ENCODE measurements around the gene GNA15.
"Not testable (repeated sequence)": the region's sequence is repeated elsewhere in the genome, so short reads cannot be mapped to it uniquely, and the experiment has no call there.

The GNA15 gene

DNA sequence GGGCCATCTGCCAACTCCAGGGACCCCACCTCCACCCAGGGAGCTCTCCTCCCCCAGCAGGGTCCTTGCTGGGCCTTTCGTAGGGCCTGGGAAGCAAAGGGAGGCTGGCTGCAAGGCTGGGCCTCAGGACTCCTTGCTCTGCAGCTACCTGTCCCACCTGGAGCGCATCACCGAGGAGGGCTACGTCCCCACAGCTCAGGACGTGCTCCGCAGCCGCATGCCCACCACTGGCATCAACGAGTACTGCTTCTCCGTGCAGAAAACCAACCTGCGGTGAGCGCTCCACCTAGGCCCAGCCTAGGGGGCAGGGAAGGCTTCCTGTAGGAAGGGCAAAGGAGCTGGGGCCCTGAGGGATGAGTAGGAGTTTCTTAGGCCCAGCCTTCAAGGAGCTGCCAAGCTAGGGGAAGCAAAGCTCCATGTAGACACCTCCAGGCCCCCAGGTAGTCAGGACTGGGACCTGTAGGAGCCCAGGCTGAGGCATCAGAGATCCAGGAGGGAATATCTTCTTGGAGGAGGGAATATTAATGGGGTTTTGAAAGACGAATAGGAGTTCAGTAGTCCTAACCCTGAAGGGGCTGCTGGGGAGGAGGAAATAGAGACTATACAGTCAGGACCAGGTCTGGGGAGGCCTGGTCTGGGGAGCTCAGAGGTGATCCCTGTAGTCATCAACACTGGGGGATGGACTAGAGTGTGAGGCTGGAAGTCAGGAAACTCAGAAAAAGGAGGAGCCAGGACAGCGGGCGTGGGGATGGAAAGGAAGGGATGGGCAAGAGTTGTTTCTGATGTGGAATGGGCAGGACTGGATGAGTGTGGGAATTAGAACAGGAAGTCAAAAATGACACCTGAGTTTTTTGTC lies 16.0 kb downstream of the GNA15 start:
- no peak for DNase-seq

DNA sequence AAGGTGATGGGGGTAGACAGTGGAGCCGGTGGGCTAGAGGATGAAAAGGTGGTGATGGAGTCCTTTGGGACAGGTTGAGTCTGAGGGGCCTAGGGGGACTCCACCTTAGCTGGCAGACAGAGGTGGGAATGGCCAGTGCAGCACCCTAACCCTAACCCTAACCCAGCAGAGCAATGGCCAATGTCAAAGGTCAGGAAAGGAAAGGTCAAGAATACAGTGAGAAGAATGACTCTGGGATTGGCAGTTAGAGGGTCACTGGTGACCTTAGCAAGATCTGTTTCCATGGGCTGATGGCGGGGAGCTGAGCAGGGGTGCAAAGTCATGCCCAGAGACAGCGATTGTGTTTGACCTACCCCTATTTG lies 16.6 kb downstream of the GNA15 start:
- DNase-seq, result no peak

DNA sequence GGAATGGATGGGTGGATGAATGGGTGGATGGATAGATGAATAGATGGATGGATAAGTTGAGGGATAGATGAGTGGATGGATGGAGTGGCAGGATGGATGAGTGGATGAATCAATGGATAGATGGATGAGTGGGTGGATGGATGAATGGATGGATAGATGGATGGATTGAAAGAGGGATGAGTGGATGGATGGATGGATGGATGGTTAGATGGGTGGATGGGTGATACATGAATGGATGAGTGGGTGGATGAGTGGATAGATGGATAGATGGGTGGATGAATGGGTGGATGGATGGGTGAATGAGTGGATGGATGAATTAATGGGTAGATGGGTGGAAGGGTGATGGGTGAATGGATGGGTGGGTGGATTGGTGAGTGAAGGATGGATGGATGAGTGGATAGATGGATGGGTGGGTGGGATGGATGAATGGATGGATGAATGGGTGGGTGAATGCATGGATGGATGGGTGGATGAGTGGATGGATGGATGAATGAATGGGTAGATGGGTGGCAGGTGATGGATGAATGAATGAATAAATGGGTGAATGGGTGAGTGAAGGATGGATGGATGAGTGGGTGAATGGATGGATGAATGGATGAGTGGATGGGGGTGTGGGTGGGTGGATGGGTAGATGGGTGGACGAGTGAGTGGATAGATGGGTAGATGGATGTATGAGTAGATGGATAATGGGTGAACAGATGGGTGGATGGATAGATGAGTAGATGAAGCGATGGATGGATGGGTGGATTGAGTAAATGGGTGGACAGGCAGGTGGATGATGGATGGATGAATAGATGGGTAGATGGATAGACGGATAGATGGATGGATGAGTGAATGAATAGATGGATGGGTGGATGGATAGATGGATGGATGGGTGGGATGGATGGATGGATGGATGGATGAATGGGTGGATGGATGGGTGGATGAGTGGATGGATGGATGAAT lies 17.7 kb downstream of the GNA15 start:
- no peak for DNase-seq

DNA sequence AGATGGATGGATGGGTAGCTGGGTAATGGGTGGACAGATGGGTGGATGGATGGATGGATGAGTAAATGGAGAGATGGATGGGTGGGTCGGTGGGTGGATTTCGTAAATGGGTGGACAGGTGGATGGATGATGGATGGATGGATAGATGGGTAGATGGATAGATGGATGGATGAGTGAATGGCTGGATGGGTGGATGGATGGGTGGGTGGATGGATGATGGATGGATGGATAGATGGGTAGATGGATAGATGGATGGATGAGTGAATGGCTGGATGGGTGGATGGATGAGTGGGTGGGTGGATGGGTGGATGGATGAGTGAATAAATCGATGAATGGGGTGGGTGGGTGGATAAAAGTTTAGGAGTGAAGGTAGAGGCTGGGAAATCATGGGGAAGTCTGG lies 18.6 kb downstream of the GNA15 start:
- DNase-seq, result not testable (repeated sequence)

DNA sequence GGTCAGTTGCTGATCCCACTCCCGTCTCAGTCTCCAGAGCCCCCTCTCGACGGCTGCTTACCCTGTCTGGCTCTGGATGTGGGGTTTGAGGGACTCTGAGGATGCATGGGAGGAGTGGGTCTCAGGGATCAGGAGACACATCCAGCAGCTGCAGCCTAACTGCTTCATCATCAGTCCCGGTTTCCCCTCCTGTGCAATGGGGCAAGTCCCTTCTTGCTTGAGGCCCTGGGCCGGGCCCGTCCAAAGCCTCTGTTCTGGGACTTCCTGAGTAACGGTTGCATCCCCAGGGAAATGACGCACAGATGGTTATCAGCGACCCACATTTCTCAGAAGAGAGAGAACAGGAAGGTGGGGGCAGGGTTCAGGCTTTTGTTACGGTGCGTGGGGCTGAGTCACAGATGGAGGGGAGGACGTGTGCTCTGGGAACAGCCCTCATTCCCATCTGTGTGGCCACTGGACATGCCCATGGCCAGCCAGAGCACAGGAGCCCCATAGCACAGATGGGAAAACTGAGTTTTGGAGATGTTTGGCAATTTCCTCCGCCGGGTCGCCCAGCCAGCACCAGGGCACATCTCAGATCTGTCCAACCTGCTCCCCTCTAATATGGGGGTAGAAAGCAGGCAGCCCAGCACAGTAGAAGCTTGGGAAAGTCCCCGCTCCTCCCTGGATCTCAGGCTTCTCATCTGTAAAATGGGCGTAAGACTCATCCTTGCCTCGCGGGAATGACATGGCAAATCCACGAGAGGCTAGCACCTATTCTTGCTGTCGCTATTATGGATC lies 19.3 kb downstream of the GNA15 start:
- DNase-seq, result peak; percentile 21

DNA sequence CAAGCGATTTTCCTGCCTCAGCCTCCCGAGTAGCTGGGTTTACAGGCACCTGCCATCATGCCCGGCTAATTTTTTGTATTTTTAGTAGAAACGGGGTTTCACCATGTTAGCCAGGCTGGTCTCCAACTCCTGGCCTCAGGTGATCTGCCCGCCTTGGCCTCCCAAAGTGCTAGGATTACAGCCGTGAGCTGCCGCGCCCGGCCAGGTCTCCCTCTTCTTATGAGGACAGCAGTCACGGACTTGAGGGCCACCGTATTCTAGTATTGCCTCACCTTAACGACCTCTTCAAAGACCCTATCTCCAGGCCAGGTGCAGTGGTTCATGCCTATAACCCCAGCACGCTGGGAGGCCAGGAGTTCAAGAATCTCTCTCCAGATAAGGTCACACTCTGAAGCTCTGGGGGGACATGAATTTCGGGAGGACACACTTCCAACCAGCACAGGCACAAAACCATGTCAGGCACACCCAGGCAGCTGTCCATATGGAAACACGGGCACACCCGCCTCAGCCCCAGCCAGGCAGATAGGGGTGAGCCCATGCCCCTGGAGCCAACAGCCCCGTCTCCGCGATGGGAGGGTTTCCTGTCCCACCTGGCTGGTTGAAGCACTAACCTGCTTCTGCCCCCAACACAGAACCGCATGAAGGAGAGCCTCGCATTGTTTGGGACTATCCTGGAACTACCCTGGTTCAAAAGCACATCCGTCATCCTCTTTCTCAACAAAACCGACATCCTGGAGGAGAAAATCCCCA lies 21.4 kb downstream of the GNA15 start:
- DNase-seq, result no peak

DNA sequence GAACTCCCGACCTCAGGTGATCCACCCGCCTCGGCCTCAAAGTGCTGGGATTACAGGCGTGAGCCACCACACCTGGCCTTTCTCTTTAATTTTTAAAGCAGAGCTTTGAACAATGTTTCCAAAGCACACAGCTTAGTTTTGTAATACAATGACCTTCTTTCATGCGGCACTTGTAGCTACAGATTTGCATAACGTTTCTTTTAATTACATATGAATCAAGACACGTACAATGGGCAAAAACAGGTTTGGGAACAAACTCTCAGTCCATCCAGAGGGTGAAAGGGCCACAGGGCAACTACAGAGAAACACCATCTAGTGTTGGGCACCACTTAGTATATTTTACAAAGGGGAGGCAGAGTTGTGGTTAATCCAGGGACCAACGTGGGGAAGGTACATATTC lies 23.7 kb downstream of the GNA15 start:
- DNase-seq, result no peak

DNA sequence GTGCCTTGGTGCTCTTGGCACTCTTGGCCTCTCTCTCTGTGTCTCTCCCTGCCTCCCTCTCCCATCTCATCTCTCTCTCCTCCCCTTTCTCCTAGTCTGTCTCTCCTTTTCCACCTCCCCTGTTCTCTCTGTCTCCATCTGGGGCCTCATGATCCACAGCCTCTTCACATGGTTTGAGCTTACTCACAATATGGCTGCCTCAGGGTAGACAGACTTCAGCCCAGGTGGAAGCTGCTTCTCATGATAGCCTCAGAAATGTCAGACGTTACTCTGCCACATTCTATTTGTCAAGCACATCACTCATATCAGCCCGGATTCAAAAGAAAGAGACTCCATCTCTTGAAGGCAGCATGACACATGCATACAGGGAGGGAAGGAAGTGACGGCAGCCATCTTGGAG lies 24.4 kb downstream of the GNA15 start:
- no peak for DNase-seq

DNA sequence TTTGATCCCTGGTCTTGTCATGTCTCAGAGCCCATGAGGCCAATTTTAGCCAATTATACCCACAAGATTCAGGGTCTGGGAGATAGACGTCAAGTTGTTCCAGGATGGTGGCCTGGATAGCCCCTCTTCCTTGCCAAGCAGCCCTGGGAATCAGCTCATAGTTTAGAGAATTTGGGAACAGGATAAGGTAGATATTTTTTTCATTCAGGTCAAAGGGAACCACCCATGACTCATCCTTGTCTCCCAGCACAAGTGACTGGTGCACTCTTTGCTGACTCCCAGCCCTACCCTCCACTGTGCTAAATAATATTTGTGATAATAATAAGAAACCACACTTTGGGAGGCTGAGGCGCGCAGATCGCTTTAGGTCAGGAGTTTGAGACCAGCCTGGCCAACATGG lies 25.6 kb downstream of the GNA15 start:
- no peak for DNase-seq

DNA sequence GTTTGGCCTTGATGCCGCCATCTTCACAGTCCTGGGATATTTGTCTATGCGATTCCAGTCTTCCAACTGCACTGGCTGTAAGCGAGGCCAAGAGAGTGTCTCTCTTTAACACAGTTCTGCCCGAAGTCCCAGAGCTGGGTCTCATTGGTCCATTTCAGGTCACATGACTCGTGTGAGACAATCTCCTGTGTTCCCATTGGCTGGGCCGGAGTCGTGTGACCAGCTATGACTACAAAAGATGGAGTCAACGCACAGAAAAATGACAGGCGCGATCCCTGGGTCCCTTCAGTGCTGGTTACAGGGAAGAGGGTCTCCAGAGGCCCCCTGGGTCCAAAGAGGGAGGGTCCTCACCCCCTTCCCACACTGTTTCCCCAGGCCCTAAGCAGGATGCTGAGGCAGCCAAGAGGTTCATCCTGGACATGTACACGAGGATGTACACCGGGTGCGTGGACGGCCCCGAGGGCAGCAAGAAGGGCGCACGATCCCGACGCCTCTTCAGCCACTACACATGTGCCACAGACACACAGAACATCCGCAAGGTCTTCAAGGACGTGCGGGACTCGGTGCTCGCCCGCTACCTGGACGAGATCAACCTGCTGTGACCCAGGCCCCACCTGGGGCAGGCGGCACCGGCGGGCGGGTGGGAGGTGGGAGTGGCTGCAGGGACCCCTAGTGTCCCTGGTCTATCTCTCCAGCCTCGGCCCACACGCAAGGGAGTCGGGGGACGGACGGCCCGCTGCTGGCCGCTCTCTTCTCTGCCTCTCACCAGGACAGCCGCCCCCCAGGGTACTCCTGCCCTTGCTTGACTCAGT lies 26.8 kb downstream of the GNA15 start:
- no peak for DNase-seq

DNA sequence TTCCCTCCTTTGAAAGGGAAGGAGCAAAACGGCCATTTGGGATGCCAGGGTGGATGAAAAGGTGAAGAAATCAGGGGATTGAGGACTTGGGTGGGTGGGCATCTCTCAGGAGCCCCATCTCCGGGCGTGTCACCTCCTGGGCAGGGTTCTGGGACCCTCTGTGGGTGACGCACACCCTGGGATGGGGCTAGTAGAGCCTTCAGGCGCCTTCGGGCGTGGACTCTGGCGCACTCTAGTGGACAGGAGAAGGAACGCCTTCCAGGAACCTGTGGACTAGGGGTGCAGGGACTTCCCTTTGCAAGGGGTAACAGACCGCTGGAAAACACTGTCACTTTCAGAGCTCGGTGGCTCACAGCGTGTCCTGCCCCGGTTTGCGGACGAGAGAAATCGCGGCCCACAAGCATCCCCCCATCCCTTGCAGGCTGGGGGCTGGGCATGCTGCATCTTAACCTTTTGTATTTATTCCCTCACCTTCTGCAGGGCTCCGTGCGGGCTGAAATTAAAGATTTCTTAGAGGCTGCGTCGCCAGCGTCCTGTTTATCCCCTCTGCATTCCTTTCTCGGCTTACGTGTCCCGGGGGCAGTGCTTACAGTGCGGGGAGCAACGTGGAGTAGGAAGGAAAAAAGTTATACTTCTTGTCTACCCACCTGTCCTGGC lies 27.5 kb downstream of the GNA15 start:
- DNase-seq, result peak; percentile 55

DNA sequence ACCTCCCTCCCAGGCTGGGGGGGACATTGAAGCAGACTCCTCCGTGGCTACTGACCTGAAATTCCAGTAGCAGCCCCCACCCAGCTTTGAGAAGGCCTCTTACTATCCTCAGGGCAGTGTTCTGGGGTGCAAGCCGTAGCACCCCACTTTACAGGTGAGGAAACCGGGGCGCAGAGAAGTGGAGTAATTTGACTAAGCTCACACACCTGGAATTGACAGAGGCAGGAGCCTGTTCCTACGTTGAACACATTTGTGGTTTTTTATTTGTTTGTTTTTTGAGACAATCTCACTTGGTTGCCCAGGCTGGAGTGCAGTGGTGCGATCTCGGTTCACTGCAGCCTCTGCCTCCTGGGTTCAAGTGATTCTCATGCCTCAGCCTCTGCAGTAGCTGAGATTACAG lies 28.1 kb downstream of the GNA15 start:
- DNase-seq, result no peak

DNA sequence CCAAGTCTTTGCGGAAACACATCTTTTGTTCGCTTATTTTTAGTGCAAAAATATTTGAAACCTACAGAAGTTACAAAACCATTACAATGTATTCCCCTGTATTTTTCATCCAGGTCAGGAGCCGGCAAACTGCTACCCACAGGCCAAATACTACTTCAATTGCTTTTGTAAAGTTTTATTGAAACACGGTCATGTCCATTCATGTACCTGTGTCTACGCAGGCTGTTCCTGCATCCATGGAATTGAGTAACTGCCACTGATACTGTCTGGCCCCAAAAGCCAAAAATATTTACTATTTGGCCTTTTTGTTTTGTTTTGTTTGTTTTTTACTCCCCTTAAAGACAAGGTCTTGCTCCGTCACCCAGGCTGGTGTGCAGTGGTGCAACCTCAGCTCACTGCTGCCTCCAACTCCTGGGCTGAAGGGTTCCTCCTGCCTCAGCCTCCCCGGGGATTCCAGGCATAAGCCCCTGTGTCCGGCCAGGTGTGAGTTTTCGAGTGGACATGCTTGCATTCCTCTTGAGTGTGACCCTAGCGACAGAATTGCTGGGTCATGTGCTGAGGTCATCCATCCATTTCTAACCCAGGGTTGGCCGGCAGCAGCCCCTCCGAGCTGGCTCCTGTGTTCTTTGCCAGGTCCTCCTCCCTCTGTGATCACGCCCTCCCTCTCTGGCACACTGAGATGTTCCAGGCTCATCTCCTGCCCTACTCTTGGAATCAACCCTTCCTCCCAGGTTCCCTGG lies 31.9 kb downstream of the GNA15 start:
- no peak for DNase-seq

DNA sequence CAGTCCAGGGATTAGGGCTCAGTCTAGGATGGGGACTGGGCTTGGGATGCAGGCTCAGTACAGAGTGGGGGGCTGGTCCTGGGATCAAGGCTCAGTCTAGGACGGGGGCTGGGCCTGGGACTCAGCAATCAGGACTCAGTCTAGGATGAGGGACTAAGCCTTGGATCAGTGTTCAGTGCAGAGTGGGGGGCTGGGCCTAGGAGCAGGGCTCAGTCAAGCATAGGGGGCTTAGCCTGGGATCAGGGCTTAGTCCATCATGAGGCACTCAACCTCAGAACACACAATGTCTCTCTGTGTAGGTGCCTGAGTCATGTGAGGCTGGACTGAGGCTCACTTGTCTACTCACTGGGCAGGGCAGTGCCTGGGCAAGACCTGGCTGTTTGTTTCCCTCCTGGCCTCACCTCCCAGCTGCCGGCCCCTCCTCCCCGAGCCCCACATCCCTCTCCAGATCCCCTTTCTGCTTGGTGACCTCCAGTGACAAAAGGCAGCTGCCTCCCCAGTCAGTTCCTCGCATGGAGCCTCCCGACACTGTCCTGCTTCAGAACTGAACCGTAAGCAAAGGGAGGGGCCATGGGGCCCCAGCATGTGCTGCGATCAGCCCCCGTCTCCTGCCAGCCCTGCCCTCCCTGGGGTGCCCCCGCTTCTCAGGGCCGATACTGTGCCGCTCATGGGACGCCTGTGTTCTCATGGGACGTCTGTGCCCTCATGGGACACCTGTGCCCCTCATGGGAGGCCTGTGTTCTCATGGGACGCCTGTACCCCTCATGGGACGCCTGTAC lies 36.2 kb downstream of the GNA15 start:
- DNase-seq, result no peak

DNA sequence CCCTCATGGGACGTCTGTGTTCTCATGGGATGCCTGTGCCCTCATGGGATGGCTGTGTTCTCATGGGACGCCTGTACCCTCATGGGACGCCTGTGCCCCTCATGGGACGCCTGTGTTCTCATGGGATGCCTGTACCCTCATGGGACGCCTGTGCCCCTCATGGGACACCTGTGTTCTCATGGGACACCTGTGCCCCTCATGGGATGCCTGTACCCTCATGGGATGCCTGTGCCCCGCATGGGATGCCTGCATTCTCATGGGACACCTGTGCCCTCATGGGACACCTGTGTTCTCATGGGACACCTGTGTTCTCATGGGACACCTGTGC lies 36.8 kb downstream of the GNA15 start:
- not testable (repeated sequence) for DNase-seq

DNA sequence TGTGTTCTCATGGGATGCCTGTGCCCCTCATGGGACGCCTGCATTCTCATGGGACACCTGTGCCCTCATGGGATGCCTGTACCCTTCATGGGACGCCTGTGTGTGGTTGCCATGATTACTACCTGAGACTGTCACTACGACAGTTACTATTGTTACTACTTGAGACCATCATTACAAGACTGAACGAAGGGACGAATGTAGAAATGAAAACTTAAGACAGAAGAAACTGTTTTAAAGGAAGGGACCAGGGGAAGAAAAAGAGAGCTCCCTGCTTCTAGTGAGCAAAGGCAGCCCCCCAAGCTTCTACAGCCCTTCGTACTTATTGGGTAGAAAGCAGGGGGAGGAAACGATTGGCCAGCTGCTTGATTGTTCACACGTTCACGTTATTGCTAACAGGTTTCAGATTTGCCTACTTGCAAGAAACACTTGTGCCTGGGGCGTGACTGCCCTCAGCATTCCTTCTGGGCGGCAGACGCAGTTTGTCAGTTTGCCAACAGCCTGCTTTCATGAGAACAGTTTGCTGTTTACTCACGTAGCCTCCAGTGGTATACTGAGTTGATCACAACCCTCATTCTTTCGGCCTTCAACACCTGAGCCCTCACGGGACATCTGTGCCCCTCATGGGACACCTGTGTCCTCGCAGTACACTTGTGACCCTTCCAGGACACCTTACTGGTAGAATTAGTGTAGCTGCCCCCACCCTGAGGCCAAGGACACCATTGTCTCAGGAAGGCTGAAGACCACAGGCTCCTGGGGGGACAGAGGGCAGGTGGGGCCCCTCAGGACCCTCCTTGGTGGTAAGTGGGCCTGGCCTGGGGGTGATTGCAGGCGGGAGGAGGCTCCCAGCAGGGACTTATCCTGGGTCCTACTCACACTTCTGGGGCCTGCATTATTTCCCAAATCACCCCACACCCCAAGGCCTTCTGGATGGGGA lies 40.2 kb downstream of the GNA15 start:
- no peak for DNase-seq

DNA sequence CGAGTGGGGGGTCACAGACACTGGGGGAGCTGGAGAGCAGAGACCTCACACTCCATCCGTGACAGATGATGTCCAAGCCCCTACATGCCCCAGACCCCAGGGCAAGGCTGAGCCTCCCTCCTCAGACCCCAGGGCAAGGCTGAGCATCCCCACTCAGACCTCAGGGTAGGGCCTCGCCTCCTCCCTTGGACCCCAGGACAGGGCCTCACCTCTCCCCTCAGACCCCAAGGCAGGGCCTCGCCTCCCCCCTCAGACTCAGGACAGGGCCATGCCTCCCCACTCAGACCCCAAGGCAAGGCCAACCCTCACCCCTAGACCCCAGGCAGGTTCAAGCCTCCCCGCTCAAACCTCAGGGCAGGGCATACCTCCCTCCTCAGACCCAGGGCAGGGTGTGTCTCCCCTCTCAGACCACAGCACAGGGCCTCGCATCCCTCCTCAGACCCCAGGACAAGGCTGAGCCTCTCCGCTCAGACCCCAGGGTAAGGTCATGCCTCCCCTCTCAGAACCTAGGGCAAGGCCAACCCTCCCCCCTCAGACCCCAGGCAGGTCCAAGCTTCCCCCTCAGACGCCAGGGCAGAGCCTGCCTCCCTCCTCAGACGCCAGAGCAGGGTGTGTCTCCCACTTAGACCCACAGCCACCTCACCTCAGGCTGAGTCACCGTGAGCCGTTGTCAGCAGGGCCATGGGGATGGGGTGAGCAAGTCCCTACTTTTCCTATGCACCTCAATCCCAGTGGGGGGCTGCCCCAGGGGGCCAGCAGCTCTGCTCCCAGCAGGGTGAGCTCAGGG lies 41.1 kb downstream of the GNA15 start:
- no peak for DNase-seq
